GM10847 (cell line): ENCODE data around the gene PXDC1.

Source experiments
- POLR2A ChIP-seq: IDR thresholded peaks from 2 replicates; pipeline ENCODE4 v1.6.1; 2011; ENCODE audit not compliant: insufficient read length; ENCODE audit errors: extremely low read depth

The PXDC1 gene

DNA sequence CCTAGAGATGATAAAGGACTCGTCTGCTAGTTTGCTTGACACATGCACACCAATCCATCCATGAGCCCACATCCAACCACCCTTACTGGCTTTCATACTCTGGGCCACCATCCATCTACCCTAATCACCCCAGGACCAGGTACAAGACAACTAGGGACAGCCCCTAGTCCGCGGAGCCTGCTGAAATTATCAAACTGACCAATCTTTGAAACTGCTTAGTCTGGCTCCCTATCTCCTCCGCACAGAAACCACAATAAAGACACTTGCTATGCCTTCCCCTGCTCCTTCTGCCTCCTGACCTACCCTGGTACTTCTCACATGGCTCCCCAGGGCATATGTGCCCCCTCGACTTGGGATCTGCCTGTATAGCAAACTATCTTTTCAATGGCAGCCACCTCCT, 33.1 kb downstream of the PXDC1 start:
- no peak for TF ChIP-seq POLR2A

DNA sequence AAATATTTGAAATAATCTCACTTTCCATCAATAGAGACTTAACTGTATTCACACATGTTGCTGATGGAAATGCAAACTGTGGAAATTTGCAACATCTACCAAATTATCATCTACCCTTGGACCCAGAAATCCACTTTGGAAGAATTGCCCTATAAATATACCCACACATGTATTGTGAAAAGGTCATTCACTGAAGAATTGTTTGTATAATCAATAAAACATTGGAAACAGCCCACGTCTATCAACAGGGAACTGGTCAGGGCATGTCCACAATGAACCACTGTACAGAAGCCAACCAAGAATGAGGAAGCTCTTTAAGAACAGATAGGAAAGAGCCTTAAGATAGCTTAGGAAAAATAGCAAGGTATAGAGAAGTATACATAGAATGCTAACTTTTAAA, 36.2 kb downstream of the PXDC1 start:
- TF ChIP-seq POLR2A, result no peak

GRCh38 chr6:3714768-3715167, 36.7 kb downstream of the PXDC1 start:
- no peak for TF ChIP-seq POLR2A

DNA sequence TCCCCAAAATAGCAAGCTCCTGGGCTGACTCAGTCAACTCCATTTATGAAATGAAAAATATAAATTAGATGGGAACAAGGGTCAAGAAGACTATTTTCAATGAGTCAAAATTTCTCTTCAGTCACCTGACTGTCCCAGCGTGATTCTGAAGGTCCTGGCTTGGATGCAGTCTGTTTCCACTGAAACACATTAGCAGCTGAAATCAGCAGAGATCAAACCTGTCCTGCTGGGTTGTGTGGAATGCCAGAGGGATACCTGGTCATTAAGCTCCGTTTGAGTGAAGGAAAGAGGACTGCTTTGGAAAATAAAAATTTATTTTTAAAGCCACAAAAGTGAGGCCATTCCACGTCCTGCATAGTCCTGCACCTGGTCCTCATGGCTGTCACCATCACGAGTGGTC, 37.4 kb downstream of the PXDC1 start:
- TF ChIP-seq POLR2A, result no peak

DNA sequence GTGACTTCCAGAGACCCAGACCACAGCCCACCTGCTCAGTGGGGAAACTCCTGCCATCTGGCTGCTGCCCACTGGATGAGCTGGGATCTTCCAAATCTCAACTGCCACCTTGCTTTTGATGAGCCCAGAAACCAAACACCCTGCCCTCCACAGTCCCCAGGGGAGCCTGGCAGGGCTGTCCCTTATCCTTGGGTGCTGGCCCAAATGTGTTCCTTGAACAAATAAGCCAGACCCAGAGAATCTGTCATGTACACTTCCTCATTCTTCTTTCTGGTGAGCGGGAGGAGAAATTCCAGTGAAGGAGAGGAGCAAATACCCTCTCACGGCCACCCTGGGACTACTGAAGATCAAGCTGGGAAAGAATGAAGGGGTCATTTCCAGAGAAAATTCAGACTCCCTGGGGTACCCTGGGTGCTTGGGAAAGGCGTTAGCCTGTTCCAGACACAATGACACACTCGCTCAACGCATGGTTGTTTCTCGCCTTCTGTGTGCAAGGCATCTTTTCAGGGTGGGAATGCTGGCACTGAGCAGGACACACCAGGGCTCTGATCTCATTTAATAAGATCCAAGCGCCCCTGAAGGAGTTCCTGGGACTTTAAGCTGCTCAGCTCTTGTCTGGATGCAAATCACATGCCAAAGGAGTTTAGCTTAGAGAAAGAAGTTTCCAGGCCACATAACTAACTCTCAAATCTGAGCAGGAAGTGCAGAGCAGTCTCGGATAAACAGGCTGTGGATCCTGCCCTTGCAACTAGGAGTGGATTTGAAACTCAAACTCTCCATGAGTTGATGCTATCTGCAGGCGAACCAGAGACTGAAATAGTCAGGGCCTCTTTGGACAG, 38.5 kb downstream of the PXDC1 start:
- TF ChIP-seq POLR2A, result no peak

DNA sequence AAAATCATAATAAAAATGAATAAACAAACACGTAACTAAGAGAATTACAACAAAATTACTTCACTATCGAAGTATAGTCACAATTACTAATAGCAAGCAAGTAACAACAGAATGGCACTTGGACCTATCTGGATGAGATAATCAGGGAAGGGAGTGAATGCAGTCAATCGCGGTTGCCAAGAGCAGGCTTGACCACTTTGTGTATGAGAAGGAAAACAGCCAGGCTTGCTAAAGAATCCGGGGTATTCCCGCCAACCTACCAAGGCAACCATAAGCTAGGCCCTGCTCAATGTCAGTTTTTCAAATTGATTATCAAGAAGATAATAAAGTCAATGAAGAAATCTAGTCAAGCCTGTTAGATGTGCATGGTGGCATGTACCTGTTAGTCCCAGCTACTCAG, 39.7 kb downstream of the PXDC1 start:
- no peak for TF ChIP-seq POLR2A

DNA sequence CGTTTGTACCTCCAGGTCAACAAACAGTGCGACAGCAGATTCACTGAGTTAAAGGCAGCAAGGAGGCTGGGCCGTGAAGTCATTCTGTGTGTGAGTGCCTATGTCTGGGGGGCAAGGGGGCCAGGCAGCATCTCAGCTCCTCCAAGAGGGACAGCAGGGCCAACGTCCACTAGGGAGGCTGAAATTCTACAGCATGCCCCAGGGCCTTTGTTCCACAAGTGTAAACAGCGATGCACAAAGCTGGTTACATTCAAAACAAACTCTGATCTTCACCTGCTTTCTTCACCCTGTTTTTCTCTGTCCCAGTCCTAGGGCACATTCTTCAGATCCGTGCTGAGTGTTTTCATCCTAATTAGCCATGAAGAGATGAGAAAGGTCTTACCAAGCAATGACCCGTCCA, 41.1 kb downstream of the PXDC1 start:
- no peak for TF ChIP-seq POLR2A

DNA sequence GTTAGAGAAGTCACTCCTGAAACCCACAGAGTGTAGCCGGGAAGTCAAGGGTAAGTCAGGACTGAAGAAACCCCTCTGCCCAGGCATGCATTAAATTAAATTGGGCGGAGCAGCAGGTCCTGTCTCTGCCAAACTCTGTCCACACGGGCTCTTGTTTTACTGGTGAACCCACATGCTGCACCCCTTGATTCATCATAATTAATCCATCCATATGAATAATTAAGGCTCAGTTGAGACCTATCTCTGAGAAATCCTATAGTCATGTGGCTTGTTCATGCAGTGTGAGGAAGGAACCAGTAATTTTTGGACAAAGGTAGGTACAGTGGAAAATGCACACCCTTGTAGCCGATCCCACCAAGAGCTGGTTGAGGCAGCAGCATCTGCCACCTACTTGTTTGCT, 43.0 kb downstream of the PXDC1 start:
- TF ChIP-seq POLR2A, result no peak

DNA sequence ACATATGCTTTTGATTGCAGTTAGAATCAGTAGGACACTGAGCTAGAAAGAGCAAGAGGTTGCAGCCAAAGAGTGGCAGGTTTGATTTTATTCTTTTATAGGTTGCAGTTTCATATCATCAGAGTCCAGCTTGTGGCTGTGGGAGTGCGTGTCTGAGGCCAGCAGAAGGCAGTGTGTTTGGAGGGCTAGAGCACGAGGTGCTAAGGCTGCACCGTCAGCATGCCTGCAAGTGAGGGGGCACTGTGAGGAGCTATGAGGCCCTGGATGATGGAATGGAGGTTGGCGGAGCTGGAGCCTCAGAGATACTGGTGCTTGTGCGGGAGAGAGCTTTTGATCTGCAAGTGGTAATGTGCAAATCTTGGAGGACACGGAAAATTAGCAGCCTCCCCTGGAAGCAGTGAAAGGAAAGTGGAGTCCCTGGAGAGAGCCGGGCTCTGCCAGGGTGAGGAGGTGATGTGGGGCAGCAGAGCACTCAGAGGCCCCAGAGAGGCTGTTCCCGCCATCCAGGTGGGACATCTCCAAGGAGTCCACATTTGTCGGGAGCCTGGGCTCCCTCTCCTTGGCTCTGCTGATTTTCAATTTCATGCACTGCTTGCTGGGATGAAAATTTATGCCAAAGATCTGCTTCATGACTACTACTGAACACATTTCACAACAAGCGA, 43.6 kb downstream of the PXDC1 start:
- TF ChIP-seq POLR2A, result no peak

DNA sequence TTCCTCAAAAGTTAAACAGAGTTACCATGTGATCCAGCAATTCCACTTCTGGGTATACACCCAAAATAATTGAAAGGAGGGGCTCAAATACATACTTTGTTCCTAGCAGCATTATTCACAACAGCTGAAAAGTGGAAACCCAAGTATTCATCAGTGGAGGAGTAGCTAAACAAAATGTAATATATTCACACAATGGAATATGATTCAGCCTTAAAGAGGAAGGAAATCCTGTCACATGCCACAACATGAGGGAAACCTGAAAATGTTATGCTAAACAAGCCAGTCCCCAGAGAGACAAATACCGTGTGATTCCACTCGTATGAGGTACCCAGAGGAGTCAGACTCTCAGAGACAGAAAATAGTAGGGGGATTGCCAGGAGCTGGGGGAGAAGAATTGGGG, 44.5 kb downstream of the PXDC1 start:
- no peak for TF ChIP-seq POLR2A

DNA sequence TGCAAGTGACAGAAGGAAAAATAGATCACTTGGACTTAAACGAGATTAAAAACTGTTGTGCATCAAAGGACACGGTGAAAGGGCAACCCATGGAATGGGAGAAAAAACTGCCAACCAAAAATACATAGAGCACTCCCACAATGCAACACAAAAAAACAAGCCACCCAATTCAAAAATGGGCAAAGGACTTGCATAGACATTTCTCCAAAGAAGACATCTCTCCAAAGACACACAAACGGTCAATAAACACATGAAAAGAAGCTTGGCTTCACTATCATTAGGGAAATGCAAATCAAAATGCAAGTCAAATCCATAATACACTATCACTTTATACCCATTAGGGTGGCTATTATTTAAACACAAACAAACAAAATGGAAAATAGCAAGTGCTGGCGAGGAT, 45.0 kb downstream of the PXDC1 start:
- TF ChIP-seq POLR2A, result no peak

- no peak for TF ChIP-seq POLR2A
Measured at GRCh38 chr6:3701631-3702030, 49.9 kb downstream of the PXDC1 start.

DNA sequence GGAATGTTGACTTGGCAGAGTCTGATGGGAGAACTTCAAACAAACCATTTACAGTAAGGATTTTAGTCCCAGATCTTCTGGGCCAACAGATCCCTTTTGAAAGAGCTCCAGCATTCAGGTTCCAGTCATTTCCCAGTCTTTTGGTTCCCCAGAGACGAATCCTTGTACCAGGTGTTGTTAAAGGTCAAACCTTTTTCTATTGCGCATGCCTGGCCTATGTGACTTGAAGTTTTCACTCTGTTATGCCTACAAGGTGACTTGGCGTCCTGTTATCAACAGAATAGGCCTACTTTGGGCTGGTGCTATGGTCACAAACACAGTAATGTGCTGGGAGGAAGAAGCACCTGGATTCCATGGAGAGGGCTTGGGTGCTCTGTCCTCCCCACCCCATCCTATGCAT, 52.3 kb downstream of the PXDC1 start:
- no peak for TF ChIP-seq POLR2A

- TF ChIP-seq POLR2A, result no peak
Measured at GRCh38 chr6:3698021-3698420, 53.5 kb downstream of the PXDC1 start.

GRCh38 chr6:3697609-3698008, 53.9 kb downstream of the PXDC1 start:
- TF ChIP-seq POLR2A, result no peak

GRCh38 chr6:3696525-3697088, 54.9 kb downstream of the PXDC1 start:
- TF ChIP-seq POLR2A, result no peak
